CD4-positive, alpha-beta T cell treated with Interleukin-17A for 1 hour (primary cell): ENCODE data around the gene ACP2.

Experiments
- DNase-seq: peaks from one replicate; pipeline ENCODE4 v3.0.0-alpha.2; 2020

Gene ACP2, protein sequence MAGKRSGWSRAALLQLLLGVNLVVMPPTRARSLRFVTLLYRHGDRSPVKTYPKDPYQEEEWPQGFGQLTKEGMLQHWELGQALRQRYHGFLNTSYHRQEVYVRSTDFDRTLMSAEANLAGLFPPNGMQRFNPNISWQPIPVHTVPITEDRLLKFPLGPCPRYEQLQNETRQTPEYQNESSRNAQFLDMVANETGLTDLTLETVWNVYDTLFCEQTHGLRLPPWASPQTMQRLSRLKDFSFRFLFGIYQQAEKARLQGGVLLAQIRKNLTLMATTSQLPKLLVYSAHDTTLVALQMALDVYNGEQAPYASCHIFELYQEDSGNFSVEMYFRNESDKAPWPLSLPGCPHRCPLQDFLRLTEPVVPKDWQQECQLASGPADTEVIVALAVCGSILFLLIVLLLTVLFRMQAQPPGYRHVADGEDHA

GRCh38 chr11:47248664-47249377, at the start of gene ACP2:
Gene ACP2, minus strand, starts transcription at chr11:47248814. Its CDS starts 25 bp downstream, at chr11:47248789.
- peak; percentile 88 for DNase-seq

DNA sequence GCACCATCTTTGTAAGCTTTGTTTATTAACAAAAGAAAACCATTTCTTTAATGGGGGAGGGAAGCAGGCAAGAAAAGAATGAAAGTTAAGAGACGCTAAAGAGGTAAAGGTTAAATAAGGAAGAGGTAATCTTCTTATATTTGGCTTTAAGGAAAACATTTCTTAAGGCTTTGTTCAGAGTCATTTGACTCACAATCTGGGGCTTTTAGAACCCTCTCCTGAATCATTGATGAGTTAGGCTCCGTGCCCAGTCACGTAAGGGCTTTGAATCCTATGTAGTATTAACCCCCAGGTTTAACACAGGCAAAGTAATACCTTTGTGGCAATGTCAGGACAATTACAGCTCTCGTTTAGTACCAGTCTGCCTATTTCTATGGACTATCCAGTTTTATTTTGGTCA, 47.4 kb upstream of the ACP2 start:
- no peak for DNase-seq

DNA sequence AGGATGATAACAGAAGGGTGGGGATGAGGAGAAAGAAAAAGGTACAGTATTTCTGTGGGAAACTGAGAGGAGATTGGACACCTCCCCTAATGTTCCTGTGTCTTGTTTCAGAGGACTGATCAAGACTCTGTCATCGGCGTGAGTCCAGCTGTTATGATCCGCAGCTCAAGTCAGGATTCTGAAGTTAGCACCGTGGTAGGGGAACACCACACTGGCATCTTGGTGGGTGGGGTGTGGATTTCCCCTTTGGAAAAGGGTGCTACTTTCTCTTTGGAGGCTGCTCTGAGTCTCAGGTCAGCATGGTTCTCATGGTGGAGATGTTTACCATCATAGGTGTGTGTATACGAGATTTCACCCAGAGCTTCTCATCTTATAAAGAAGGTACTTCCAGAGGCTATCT, 46.8 kb upstream of the ACP2 start:
- DNase-seq: no peak

DNA sequence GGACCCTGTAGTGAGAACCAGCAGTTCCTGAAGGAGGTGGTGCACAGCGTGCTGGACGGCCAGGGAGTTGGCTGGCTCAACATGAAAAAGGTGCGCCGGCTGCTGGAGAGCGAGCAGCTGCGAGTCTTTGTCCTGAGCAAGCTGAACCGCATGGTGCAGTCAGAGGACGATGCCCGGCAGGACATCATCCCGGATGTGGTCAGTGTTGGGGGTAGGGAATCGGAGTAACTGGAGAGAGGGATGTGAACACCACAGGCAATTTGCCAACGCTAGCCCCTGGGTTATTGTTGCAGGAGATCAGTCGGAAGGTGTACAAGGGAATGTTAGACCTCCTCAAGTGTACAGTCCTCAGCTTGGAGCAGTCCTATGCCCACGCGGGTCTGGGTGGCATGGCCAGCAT, 41.2 kb upstream of the ACP2 start:
- no peak for DNase-seq

- DNase-seq: no peak
Observed at GRCh38 chr11:47288066-47288465, 39.5 kb upstream of the ACP2 start.

DNA sequence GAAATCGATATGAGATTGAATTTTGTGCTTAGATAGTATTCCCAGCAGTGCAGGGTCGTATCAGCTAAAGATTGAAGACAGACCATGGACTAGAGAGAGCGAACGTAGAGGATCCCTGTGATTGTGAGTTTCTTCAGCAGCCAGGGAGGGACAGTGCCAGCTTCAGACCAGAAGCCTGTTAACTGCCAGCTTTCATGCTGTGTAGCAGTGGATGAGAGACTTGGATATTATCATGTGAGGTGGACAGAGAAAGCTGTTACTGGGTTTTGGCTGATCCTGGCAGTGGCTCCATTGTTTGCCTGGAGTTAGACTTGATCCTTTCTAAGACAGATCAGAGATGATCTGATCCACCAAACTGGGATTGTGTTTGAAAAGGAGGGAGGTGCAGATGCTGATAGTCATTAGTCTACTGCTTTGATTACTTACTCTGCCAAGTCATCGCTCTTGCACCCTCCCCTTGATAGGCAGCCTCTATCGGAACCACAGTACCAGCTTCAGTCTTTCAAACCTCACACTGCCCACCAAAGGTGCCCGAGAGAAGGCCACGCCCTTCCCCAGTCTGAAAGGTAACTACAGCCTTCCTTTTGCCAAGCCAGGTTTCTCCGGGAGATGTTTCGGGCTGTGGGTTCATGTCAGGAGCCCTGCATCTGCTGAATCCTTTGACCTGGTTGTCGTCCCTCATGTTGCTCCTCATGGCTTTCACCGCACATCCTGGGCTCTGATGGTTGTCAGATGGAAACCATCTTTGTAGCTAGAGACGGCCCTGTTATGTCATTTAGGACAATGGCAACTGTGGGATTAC, 37.6 kb upstream of the ACP2 start:
- no peak for DNase-seq

GRCh38 chr11:47284151-47284550, 35.5 kb upstream of the ACP2 start:
- DNase-seq: no peak

DNA sequence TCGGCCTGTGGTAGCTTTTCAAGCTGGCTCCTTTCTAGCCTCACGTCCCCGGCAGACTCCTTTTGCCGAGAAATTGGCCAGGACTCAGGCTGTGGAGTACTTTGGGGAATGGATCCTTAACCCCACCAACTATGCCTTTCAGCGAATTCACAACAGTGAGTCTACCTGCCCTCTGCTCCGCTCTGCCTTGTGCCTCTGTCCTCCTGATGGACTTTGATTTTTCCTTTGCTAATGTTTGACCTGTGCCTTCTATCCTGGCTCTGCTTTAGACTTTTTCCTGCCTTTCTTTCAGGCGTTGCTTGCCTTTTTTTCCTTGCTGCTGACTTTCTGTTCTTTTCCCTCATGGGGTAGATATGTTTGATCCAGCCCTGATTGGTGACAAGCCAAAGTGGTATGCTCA, 33.8 kb upstream of the ACP2 start:
- no peak for DNase-seq

DNA sequence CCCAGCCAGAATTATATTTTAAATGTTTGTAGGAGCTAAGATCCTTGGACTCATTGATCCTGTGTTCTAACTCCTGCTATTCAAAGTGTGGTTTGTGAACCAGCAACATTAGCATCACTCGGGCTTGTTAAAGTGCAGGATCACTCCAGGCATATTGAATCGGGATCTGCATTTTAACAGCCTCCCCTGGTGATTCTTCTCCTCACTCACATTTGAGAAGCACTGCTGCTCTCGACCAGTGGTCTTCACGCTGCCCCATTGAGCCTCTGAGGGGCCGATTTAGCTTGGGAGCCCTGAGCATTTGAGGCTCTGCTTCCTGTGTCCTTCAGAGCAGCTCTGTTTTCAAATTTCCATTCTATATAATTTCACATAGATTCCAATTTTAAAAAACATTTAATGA, 32.2 kb upstream of the ACP2 start:
- DNase-seq: no peak

- no peak for DNase-seq
Observed at GRCh38 chr11:47280099-47280498, 31.5 kb upstream of the ACP2 start.

- DNase-seq: no peak
Observed at GRCh38 chr11:47278769-47279168, 30.2 kb upstream of the ACP2 start.

- no peak for DNase-seq
Observed at GRCh38 chr11:47278058-47278457, 29.4 kb upstream of the ACP2 start.

DNA sequence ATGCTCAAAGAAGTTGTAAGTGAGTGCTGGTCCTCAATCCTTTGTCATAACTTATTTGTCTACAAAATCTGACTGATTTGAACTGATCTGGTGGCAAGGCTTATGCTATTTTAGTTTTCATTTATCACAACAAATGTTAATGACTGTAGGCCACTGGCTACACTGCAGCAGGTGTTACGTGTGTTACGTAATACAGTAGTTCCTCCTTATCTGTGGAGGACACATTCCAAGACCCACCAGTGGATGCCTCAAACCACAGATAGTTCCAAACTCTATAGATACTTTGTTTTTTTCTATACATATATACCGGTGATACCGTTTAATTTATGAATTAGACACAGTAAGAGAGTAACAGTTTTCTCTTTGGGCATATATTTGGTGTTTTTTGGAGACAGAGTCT, 28.3 kb upstream of the ACP2 start:
- DNase-seq: no peak

DNA sequence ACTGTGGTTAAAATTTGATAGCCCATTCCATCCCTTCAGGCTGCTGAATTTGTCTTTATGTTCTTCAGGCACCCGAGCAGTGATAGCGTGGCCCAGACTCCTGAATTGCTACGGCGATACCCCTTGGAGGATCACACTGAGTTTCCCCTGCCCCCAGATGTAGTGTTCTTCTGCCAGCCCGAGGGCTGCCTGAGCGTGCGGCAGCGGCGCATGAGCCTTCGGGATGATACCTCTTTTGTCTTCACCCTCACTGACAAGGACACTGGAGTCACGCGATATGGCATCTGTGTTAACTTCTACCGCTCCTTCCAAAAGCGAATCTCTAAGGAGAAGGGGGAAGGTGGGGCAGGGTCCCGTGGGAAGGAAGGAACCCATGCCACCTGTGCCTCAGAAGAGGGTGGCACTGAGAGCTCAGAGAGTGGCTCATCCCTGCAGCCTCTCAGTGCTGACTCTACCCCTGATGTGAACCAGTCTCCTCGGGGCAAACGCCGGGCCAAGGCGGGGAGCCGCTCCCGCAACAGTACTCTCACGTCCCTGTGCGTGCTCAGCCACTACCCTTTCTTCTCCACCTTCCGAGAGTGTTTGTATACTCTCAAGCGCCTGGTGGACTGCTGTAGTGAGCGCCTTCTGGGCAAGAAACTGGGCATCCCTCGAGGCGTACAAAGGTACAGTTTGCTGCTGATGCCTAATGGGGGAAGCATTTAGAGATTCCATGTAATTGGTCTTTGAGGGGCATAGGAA, 26.1 kb upstream of the ACP2 start:
- DNase-seq: no peak

DNA sequence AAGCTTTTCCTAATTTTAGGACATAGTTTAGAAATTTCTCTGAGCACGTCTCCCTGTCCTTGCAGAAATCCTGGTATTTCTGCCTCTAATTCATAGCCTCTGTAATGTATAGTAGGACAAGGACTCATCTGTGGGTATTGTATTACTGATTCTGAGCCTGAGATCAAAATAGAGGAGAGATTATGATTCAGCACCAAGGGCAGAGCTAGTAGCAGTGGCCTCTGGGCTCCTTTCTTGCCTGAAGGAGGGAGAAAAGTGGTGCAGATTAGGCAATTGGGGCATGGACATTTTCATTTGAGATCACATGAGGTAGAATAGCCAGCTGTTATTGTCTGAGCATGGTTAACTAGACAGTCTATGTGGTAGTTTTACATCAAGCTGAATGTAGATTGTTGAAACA, 24.1 kb upstream of the ACP2 start:
- DNase-seq: no peak

GRCh38 chr11:47271961-47272661, 23.5 kb upstream of the ACP2 start:
- no peak for DNase-seq

DNA sequence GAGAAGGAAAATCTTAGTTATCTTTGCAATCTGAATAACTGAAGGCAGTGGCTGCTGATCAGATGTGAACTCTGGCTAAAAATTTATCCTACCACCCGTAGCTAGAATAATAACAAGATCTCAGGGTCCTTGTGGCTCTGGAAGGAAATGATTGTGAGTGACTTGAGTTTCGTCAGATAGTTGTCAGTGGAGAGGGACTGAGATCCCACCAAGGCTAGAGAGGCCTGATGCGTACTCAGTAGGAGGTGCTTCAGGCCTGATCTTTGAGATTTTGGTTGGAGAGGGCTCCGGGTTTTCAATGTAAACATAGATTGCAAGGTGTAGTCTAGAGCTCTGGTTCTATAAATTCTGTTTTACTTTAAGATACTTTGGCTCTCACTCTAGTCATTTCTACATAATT, 22.7 kb upstream of the ACP2 start:
- DNase-seq: peak; percentile 22

DNA sequence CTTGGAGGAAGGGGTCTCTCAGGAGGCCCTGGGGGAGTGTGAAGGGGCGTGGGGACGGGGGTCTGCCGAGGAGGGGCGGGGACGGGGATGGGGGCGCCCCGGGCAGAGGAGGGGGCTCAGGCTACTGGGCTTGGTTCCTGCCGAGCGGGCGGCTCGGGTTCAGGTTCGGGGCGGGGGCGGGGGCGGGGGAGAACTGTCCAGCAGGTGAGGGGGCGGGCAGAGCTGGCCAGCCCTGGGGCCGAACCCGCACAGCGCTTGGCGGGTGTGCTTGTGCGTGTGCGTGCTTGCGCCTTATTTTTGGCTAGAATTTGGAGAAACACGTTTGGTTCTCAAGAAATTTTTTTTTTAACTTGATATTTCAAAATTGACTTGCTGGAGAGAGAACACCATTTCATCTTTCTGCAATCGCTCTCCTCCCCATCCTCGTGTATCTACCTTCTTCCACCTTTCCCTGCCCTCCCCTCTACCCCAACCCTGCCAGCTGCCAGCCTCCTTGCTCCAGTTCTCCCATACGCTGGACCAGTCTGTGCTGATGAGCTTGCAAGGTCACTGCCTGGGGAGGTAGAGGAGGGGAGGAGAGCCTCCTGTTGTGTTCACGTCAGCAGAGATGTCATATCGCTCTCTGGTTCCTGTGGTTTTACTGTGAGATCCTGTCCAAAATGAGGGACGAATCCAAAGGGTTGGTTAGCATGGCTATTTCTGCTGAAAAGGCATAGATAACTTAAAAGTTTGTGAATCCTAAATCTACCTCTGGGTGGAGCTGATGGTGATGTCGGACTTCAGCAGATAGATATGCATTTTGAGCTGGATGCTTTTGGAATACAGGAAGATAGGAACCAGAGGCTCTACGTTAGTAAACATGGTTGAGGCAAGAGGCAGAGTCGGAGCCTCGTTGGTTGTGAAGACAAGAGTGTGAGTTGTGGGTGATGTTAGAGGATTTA, 22.0 kb upstream of the ACP2 start:
- peak; percentile 57 for DNase-seq

- peak; percentile 92 for DNase-seq
Observed at GRCh38 chr11:47269829-47270305, 21.3 kb upstream of the ACP2 start, which contains the start of gene MADD. Gene MADD, plus strand, starts transcription at chr11:47270133.

DNA sequence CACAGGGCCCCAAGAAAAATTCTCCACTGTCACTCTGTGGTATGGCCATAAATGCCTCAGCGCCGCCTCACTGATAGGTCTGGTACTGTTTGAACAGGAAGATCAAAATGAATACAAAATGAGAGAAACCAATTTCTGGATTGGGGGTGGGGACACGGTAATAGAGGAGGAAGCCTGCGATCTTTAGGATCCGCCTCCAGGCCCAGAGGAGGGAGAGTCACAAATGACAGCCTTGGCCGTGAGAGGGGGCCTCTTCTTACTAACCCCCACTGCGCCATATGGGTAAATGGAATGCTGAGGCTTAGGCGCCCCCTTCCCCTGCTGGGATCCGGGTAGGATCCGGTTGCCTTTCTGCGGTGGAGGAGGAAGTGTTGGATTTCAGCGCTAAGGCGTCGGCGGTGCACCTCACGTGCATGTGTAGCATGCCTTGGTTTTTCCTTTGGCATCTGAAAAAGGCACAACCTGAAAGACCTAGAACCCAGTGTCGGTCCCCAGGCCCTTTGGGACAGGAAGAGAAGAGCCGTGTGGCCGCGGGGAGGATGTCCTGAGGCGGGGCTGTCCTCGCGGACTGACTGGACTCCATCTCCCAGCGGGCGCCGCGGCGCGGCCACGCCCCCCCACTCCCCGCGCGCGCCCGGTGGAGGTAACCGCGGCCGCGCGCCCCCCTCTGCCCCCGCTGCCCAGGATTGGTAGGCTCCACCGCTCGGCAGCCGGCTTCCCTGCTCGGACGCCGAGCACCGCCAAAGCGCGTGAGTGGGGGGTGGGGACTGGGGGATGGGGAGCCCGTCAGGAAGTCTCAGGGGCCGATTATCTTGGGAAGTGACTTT, 20.6 kb upstream of the ACP2 start:
- DNase-seq: peak; percentile 88
